GM04504 (cell line): Measurements from ENCODE around the gene BLNK.
"Not testable (repeated sequence)": the region's sequence is repeated elsewhere in the genome, so short reads cannot be mapped to it uniquely, and the experiment has no call there.

Source experiments
- DNase-seq: peaks from one replicate; pipeline ENCODE4 v3.0.0-alpha.2; 2012; ENCODE audit warnings: low read depth

Gene BLNK

DNA sequence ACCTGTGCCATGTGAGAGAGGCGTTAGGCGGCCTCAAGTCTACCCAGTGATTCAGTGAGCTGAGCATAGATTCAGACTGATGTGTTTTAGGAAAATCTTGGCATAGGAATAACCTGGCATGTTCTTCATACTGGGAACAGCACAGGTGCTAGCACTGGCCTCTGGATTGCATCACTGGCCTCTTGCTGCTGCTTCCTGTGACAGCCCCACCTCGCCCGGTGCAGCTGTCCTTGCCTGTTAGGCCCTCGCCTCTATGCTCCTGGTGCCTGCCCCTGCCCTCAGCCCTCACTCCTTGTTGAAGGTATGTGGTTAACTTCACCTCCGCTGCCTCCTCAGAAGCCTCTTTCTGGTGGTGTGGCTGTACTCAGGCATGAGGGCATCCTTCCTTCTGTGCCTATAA, 46.2 kb downstream of the BLNK start:
- DNase-seq: no peak

DNA sequence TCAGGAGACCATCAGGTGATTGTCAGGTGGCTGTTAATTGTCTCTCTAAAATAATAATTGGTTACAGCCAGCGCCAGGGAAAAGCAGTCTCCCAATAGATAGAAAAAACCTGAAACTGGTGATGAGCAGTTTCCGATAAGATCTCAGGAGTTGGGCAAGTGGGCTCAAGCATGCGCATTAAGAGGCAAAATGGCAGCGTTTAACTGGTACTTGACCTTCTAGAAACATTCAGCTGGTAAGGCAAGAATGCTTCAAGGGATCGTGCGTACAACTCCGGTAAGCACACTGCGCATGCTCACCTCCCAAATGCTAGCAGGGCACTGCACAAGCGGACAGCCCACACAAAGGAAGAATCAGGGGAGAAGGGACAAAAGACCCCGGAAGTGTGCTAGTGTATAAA, 48.5 kb downstream of the BLNK start:
- no peak for DNase-seq

DNA sequence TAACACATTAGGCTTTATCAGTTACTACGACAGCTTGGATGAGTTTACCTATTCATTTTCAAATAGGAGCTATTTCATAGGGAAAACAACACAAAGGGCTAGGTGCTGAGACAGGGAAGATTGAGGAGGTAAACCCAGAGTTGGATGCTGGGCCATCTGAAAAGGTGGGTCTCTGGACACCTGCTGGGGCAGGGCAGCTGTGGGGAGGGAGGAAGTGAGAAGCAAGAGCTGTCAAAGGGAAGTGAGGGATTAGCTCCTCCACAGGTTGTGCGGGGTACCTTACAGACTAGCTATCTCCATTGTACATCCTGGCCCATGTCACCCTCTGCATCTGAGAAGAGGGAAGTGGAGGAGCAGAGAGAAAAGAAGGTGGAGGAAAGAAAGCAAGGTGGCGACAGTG, 48.9 kb downstream of the BLNK start:
- no peak for DNase-seq

DNA sequence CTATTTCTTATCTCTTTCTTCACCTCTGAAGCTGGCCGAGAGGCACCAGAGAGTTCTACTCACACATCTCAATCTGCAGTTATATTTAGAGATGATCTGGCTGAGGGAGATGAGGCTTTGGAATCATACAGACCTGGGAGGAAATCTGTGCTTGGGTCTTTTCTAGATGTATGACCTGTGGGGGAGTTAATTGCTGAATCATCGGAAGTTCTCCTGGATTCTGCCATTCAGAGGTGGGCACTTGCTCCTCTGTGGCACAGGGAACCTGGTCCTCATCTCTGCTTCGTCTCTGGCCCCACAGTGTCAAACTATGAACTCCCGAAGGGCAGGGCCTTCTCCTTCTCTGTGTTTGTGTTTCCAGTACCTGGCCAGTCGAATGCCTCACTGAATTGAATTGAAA, 52.5 kb downstream of the BLNK start:
- DNase-seq: no peak

DNA sequence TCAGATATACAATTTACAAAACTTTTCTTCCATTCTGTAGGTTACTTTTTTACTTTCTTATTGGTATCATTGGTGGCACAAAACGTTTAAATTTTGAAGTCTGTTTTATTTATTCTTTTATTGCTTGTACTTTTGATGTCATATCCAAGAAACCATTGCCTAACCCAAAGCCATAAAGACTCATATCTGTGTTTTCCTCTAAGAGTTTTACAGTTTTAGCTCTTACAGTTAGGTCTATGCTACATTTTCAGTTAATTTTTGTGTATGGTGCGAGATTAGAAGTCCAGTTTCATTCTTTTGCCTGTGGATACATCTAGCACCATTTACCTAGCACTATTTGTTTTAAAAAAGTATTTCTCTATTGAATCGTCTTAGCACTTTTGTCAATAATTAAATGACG, 53.7 kb downstream of the BLNK start:
- no peak for DNase-seq

DNA sequence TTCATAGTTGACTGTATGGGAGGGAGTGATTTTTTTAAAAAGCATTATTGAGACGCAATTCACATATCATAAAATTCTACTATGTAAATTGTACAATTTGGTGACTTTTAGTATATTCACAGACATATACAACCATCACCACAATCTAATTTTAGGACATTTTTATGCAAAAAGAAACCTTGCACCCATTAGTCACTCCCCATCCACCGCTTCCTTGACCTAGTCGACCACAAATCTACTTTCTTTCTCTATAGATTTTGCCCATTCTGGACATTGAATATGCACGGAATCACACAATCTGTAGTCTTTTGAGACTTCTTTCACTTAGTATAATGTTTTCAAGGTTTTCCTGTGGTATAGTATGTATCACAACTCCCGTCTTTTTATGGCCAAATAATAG, 54.6 kb downstream of the BLNK start:
- DNase-seq: no peak

DNA sequence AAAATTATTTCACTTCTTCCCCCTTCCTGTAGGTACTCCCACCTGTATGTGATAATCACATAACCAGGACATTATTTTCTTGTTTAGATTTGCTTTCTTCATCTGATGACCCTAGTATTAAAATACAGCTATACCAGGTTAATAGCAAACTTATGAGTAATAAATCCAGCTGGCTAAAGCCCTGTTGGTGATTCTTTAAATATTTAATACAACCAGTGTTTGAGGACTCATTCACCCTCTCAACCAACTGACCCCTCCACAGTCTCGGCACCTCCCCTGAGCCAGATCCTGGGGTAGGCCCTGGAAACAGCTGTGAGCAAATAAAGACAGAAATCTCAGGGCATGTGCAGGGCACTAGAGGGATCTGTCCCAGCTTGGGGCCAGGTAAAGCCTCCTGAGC, 58.5 kb downstream of the BLNK start:
- DNase-seq: no peak

DNA sequence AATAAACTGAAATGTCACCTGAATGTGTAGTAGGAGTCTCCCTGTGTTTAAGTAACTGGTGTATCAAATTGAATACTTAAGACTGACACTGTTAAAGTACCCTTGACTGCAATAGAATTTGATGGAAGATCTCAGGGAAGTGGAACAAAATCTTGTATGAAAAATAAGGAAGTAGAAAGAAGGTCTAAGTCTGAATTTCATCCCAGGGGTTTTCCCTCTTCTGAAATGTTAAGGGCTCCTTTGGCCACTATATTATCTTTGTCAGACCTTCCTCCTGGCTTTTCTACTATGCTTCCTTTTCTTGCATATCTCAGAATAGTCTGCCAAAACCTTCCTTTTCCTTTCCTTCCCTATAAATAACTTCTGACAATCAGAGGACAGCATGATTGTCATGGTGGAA, 59.6 kb downstream of the BLNK start:
- no peak for DNase-seq

DNA sequence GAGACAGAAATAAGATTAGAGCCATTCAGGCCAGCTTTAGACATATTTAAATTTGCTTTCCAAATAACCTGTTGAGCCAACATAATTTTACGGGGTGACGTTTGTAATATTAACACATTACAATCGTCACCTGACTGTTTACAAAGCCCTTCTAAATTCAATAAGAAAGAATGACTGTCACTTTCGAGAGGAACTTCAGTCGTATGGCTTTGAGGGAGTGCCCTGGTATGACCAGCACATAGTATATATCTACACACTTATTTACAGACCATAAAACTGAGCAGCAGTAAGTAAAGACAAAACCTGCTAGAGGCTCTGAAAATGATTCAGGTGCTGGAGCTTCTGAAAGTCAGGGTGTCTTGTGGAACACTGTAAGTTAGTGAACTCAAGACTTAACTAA, 62.4 kb downstream of the BLNK start:
- no peak for DNase-seq

DNA sequence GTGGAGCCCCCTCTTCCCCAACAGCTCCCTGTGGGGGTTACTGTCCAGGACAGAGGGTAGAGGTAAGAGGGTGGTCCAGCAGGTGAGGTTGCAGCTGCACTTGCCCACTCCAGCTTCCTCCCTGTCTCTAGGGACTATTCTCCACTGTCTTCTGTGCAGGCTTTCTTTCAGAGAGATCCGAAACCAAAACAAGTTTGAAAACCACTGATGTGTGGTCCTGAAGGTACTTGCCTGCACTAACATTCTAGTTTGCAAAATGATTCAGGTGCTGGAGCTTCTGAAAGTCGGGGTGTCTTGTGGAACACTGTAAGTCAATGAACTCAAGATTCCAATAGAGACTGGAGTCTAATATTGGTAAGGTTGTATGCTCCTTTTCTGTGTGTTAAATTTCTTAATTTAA, 63.1 kb downstream of the BLNK start:
- no peak for DNase-seq

DNA sequence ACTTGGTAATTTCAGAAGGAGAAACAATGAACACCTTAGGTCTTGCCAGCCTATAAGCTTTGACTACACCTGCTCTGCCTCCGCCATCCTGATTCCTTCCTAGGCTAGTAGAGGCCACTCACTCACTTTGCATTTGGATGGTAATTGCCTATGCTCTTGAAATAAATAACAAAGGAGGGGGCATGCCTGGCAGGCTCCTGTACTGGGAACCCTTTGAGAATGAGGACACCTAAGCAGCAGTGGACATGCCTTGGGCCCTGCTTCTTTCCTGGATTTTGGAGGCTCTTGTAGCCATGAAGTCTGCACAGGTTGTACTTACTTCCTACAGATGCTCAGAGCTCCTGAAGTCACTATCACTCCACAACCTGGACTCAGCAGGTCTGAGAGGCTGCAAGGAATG, 65.8 kb downstream of the BLNK start:
- DNase-seq: no peak

DNA sequence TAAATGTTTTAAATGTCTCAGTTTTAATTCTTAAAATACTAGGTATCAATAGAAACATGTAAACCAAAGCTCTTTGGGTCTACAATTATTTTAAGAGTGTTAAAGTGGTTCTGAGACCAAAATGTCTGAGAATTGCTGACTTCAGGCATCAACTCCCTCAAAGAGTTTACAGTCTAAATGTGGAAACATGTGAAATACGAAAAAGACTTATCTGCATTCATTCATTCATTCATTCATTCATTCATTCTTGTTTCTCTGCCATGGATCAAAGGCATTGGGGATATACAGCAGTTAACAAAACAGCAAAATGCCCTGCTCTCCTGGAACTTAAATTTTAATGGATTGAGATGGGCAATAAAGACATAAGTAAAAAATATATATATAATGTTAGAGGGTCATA, 69.8 kb downstream of the BLNK start:
- DNase-seq: no peak

DNA sequence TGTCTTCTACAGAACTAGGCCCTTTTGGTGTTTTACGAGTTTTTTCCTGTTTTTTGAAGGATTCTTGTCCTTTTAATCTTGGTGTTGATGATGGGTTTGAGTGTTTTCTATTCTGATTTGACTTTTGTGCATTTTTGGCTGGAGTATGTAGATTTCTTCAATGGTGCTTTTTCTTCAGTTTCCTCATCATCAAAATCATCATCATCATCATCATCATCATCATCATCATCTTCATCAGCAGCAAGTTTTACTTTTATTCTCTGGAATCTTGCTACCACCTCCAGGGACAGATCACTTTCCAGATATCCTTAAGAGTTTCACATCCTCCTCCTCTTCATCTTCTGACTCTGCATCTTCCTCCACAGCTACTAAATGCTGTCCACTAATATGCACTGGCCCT, 81.9 kb downstream of the BLNK start:
- DNase-seq: not testable (repeated sequence)

DNA sequence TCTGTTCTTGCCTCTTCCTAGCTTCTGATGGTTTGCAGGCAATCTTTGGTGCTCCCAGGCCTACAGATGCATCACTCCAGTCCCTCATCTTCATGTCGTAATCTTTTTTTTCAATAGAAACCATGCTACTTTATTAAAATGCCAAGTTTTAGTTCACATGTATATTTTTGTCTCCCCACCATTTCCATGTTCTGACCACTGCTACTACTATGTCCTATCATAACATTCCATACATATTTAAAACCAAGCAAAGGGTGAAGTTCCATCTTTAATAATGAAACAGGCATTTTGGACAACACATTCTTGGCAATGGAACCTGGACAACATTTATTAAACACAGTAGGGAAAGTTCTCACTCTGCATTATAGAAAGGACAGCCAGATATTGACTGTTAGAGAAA, 82.5 kb downstream of the BLNK start:
- DNase-seq: no peak

DNA sequence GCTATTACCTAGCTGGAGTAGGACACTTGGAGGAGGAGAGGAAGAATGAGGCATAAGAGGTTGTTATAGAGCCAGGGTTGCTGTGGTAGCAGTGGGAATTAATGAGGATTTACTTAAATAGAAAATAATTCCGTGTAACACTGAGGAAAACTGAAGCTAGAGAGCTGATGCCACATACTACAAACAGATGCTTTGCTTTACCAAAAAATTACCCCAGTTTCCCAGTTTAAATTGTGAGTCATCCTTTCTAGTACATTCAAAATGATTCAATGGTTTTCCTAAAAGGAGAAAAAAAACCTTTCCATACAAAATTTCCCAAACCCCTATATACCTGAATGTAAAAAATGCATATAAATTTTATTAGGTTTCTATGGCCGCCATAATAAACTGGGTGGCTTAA, 82.9 kb downstream of the BLNK start:
- DNase-seq: no peak

DNA sequence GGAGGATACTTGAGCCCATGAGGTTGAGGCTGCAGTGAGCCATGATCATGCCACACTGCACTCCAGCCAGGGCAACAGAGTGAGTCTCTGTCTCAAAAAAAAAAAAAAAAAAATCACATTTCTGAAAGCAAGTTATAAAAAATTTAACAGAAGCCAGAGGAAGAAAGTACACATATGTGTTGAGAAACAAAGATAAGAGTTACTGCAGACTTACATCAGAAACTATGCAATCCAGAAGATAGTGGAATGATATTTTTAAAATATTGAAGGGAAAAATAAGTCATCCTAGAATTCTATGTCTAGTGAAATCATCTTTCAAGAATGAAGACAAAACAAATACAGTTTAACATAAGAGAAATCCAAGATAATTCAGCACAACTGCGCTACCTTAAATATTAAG, 94.4 kb downstream of the BLNK start:
- DNase-seq: no peak

DNA sequence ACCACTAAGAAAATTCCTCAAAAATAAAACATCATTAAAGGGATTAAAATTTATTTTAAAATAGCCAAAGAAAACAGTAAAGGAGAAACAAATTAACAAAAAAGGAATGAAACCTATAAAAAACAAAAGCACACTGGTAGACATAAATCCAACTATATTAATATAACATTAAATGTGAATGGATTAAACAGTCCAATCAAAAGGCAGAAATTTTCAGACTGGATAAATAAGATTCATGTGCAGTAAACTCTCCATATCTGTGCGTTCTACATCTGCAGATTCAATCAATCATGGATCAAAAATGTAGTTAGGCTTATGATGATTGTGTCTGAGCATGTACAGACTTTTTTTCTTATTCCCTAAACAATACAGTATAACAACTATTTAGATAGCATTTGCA, 98.7 kb downstream of the BLNK start:
- DNase-seq: no peak

DNA sequence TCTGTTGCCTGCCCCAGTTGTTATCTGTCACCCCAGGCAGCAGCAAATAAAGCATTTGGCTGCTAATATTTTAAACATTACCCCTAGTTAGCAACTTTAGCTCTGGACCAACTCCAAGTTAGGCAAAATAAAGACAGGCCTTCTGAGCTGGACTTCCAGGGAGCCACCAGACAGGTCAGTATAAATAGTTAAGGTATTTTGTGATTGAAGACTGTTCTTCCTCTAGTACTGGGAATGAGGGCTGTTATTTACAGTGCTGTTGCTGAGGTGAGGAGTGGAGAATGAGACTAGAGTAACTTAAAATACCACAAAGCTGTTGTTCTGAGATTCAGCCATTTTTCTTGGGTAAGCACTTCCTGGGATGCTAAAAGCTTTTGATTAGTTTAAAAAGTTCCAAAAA, 101.1 kb downstream of the BLNK start:
- DNase-seq: no peak

DNA sequence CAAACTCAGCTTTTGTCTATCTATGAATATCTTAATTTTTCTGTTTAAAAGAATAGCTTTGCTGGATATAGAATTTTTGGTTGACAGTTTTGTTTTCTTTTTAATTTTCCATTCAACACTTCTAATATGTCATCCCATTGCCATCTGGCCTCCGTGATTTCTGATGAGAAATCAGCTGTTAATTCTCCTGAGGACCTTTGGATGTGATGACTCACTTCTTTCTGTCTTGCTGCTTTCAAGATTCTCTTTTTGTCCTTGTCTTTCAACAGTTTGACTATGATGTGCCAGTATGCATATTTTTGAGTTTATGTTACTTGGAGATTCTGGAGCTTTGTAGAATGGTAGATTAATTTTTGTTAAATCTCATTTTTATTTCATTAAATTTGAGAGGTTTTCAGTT, 102.8 kb downstream of the BLNK start:
- no peak for DNase-seq

DNA sequence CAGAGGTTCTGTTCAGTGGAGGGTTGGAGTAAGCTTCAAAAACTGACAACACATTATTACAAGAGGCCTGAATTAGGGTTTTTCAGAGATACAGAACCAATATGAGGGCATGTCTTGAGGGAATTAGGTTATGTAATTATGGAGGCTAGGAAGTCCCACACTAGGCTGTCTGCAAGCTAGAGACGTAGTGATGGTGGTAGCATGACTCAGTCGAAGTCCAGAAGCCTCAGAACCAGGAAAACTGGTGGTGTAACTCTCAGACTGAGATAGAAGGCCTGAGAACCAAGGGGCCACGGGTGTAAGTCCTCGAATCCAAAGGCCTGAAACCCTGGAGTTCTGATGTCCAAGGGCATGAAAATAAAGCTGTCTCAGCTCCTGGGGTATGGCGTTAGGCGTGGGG, 105.6 kb downstream of the BLNK start:
- DNase-seq: no peak

DNA sequence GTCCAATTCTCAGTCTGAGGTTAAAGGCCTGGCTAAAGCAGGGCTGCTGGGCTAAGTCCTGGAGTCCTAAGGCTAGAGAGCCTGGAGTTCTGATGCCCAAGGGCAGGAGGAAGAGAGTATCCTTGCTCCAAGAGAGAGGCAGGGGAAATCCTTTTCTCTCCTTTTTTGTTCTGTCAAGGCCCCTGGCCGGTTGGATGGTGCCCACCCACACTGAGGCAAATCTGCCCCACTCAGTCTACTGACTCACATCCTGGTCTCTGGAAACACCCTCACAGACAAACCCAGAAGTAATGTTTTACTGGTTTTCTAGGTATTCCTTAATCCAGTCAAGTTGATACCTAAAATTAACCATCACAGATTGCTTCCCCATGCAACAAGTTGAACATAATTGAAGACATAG, 118.3 kb downstream of the BLNK start:
- DNase-seq: no peak

DNA sequence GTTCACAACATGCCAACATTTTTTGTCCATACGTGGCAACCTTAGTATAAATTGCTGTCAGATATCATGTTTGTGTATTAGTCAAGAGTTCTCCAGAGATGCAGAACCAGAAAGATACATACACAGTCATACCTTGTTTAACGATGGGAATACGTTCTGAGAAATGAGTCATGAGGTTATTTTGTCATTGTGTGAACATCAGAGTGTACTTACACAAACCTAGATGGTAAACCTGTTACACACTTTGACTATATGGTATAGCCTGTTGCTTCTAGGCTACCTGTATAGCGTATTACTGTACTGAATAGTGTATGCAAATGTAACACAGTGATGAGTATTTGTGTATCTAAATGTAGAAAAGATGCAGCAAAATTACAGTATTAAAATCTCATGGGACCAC, 118.9 kb downstream of the BLNK start:
- no peak for DNase-seq
